AG08395 (cell line): ENCODE results near the gene THPO.

Experiments used
- DNase-seq: peaks from one replicate; pipeline ENCODE4 v3.0.0; 2012; ENCODE audit warnings: mixed read lengths, low spot score

THPO gene

GRCh38 chr3:184384856-184385422 lies 6.9 kb upstream of the THPO start:
- no peak for DNase-seq

- no peak for DNase-seq
These were observed 6.3 kb upstream of the THPO start for GRCh38 chr3:184384342-184384741.

DNA sequence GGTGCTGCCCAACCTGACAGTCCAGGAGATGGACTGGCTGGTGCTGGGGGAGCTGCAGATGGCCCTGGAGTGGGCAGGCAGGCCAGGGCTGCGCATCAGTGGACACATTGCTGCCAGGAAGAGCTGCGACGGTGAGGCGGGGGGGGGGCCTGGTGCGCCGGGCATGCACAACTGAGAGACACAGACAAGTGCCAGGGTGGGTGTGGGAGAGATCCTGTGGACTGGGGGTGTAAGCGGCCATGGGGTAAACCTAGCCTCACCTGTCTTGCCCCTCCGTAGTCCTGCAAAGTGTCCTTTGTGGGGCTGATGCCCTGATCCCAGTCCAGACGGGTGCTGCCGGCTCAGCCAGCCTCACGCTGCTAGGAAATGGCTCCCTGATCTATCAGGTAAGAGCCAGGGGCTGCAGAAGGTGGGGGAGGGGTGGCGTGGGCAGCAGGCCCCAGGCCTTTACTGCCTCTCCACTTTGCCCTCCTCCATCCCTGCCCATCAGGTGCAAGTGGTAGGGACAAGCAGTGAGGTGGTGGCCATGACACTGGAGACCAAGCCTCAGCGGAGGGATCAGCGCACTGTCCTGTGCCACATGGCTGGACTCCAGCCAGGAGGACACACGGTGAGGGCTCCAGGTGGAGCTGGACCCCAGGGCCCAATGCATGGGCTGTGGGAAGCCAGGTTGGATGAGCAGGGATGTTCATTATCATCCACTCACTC lies 5.2 kb upstream of the THPO start:
- DNase-seq = no peak

GRCh38 chr3:184382326-184383032 lies 4.5 kb upstream of the THPO start:
- DNase-seq = no peak

DNA sequence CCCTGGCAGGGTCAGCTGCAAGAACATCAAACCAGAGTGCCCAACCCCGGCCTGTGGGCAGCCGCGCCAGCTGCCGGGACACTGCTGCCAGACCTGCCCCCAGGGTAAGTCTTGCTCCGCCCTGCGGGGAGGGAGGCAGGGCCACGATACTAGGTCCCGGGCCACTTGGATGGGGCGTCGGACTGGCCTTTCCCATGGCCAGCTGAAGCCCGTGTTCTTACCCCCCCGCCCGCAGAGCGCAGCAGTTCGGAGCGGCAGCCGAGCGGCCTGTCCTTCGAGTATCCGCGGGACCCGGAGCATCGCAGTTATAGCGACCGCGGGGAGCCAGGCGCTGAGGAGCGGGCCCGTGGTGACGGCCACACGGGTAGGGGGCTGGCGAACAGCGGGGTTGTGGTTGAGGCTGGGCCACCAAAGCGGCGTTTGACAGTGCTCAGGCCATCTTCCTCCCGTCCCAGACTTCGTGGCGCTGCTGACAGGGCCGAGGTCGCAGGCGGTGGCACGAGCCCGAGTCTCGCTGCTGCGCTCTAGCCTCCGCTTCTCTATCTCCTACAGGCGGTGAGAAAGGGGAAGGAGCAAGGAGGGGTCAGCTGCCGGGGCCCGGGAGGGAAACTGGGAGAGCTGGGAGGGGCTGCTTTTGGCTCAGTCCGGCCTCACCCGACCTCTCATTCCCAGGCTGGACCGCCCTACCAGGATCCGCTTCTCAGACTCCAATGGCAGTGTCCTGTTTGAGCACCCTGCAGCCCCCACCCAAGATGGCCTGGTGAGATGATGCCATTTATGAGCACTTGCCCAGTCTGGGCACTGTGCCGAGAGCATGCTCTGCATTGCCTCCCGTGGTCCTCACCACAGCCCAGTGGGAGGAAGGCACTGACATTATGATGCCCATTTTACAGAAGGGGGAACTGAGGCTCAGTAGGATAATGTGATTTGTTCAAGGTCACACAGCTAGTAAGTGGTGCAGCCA lies 3.5 kb upstream of the THPO start:
- DNase-seq = no peak

GRCh38 chr3:184380627-184381260 lies 2.7 kb upstream of the THPO start:
- DNase-seq = no peak

DNA sequence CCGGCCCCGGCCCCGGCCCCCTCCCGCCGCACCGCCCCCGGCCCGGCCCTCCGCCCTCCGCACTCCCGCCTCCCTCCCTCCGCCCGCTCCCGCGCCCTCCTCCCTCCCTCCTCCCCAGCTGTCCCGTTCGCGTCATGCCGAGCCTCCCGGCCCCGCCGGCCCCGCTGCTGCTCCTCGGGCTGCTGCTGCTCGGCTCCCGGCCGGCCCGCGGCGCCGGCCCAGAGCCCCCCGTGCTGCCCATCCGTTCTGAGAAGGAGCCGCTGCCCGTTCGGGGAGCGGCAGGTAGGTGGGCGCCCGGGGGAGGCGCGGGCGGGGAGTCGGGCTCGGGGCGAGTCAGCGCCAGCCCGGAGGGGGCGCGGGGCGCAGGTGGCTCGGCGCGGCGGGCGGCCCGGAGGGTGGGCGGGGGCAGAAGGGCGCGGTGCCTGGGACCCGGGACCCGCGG lies 2.2 kb upstream of the THPO start:
- peak; percentile 74 for DNase-seq

GRCh38 chr3:184379358-184380184 lies 1.6 kb upstream of the THPO start, which contains the start of gene CHRD:
Gene CHRD (plus strand): TSS chr3:184380054. CDS start chr3:184380319, 265 bp downstream.
- DNase-seq = no peak

- DNase-seq = no peak
These were observed 797 bp upstream of the THPO start for GRCh38 chr3:184378651-184379357.

DNA sequence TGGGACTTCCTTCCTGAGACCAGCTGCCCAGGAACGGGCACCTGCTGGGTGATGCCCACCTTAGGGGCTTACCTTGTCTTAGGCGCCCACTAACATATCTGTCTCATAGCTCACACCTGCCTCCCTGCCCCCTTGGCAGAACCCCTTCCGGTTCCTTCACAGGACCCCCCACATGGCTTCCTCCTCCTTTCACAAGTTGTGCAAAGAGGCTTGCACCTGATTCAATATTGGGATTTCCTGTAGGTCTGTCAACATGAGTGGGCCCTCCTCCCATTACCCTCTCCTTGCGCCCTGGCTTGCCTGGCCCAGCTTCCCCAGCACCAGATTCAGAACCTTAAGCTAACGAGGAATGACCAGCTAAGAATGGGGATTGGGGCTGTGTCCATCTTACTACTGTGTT lies 633 bp downstream of the THPO start:
- no peak for DNase-seq

DNA sequence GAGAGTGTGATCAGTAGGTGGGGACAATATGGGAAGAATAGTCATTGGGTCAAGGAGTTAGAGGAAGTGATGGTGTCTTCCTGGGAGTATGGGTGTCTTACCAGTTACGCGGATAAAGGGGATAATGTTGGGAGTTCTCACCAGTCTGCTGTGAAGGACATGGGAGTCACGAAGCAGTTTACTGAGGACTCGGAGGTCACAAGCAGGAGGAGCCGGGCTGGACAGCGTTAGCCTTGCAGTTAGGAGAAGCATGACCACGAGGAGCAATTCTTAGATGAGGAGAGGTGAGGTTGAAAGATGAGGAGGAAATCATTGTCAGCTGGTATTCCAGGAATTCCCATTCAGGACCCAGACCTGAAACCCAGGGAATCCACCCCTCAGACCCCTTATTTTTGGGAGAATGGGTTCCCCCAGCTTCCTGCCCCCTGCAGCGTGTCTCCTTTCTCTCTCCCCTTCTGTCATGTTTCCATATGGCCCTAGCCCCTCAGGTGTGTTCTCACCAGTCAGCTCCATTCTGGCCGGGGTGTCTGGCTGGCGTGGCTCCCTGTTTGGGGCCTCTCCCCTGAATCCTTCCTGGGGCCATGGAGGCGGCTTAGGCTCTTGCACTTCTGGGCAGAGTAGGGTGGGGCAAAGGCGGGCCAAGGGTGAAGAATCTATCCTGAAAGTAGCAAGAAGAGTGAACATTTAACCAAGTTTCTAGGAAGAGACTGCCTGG lies 2.1 kb downstream of the THPO start:
- no peak for DNase-seq

DNA sequence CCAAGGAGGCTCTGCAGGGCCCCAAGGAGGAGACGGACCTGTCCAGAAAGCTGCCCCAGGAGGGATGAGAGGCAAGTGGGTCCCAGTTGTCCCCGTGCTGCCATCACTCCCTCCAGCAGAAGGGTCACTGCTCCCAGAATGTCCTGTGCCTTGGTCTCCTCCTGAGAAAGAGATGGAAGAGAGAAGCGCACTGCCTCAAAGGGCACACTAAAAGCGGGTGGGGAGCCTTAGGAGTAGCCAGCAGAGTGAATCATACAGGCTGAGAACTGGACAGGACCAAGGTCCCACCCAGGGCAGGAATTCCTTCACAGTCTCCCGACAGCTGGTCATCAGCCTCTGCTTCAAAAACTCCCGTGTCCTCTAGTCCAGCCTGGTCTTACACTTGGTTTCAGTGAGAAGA lies 4.6 kb downstream of the THPO start:
- peak; percentile 82 for DNase-seq

DNA sequence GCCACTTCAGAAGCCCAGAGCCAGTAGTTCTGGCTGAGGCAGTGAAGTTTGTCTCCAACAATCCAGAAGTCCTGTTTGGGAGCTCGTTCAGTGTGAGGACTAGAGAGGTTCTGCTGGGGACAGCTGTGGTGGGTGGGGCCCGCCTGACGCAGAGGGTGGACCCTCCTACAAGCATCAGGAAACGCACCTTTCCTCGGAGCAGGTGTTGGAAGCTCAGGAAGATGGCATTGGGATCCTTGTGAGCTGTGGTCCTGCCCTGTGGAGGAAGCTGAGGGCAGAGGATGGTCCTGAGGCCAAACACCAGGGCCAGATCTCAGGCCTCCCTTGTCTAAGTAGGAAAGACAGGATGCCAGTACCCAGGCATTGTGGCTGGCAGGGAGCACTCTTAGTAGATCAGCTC lies 5.1 kb downstream of the THPO start:
- no peak for DNase-seq

DNA sequence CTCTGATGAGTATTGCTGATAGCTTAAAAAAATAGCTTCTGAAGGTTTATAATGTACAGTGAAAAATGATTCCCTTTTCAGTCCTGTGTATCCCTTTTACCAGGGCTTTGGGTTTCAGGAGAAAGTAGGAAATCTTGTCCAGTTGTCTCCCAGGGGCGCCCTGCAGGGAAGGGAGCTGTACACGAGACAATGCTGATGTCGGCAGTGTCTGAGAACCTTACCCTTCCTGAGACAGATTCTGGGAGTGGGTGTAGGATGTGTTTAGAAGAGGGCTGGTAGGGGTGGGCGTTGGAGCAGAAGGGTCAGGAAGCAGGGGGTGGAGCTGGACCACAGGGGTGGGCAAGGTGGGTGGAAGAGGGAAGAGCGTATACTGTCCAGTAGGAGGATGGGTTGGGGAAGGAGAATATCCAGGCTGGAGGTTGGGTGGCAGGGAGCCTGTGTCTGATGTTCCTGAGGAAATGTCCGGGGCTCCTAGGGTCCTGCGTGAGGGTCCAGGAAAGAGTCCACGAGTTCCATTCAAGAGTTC lies 5.6 kb downstream of the THPO start:
- no peak for DNase-seq

GRCh38 chr3:184371570-184372018 lies 6.4 kb downstream of the THPO start:
- peak; percentile 92 for DNase-seq

DNA sequence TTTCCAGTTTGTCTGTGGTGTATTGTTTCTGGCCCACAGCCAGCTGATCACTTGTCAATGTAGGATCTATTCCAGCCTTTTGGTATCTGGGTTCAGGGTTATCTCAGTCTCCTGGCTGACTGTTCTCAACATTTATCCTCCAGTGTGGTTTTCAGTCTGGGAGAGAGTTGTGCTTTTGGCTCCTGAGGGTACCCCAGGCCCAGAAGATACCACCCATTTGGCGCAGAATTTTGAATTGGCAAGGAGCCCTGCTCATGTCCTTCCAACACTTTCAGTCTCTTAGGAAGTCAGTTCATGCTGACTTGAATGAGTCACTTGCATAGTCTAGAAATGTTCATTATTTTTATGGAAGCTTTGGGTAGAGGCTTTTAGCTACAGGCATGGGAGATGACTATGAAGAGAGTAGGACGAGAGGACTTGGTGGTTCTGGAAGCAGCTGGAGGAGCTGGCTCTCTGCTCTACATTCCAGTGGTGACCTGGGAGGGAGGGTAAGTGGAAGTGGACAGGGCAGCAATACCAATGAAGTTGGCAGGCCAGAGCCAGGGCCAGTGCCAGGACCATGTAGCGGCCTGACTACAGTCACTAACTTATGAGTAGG lies 9.3 kb downstream of the THPO start:
- DNase-seq = peak; percentile 72

DNA sequence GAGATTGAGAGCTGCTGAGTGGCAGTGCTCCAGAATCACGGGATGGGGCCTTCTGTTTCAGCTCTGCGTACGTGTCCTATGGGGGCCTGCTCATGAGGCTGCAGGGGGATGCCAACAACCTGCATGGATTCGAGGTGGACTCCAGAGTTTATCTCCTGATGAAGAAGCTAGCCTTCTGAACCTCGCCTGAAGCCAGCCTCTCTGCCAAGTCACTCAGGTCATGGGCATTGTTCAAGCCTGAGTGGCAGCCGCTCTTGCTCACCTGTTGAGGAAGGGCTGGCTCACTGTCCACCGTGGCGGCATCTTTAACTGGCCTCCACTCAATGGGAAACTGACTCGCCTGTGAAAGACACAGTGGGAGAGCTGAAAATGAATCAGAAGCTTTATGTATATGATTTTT lies 9.9 kb downstream of the THPO start:
- no peak for DNase-seq

DNA sequence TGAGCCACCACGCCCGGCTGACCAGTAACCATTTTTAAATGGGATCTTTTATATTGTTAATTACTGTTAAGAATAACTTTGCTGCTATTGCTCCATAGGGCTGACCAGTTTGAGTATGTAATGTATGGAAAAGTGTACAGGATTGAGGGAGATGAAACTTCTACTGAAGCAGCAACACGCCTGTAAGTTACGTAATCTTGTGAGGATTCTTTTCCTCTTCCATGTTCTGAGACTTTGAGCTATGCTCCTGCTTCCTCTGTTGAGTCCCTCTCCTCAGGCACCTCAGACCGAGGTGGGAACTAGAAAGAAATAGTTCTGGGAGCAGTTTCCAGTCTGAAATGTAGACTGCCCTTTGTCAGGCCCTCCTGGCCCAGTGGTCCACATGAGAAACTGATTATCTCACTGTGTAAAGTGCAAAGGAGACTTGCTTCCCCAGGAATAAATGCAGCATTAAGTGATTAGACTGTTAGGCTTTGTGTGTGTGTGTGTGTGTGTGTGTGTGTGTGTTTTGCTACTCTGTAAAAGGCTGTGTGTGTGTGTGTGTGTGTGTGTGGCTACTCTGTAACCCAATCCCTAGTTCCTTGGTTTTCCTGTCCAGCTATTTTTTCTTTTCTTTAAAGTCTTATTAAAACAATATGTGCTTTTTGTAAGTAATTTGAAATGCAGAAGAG lies 11.3 kb downstream of the THPO start:
- DNase-seq = no peak
